Endothelial cell of umbilical vein (primary cell): Measurements from ENCODE around the gene GSDME. TPM values are rescaled to one million over a fixed set of nuclear protein-coding genes. Genes with fewer than 3 reads are reported as not detected.

Experiments used
- BruUV-seq: library from RNA; stranded (reverse); fragments of 400-500 nt; replicated peaks from 2 replicates; lab custom pipeline; 2021; lab: Mats Ljungman, UMichigan
- CTCF ChIA-PET: fragments of 300-600, 350-600 bp; sonication (Branson Sonifier 250); formaldehyde crosslinking; loops from one replicate; lab custom pipeline; 2021; ENCODE audit warnings: antibody characterized with exemption, inconsistent platforms; lab: Charles Lee
- POLR2A ChIA-PET: fragments of 300-600, 350-600 bp; sonication (Branson Sonifier 250); formaldehyde crosslinking; loops from one replicate; lab custom pipeline; 2021; ENCODE audit warnings: antibody characterized with exemption, inconsistent platforms; lab: Charles Lee
- DNase-seq: peaks from one replicate; pipeline ENCODE4 v3.0.0-alpha.2; 2011; ENCODE audit warnings: low read depth, low spot score
- FAIRE-seq: peaks from 2 replicates; lab custom pipeline; 2011; peaks lifted over from hg19 to GRCh38; lab: Jason Lieb, UNC
- H2AFZ ChIP-seq: 2 replicates; pipeline ENCODE4 v1.6.0; 2012; ENCODE audit warnings: low read depth, low read length, control low read depth, inconsistent platforms
- H3K27ac ChIP-seq: 2 replicates; pipeline ENCODE4 v1.5.1; 2011; ENCODE audit warnings: low read depth, mild to moderate bottlenecking, control low read depth, low read length, moderate library complexity; ENCODE audit not compliant: insufficient read depth
- H3K27me3 ChIP-seq, 2 experiments: 2 replicates each; pipeline versions ENCODE4 v1.6.0 to v1.6.1; 2011; ENCODE audit warnings: low read length in 2 of 2, mixed read lengths in 1 of 2; ENCODE audit not compliant: control insufficient read depth in 2 of 2, insufficient read depth in 2 of 2
- H3K36me3 ChIP-seq, 2 experiments: 2 replicates in 1 of 2; 3 replicates in 1 of 2; pipeline ENCODE4 v1.5.1; 2011; ENCODE audit warnings: low read length in 2 of 2, mild to moderate bottlenecking in 1 of 2, moderate library complexity in 1 of 2; ENCODE audit not compliant: control insufficient read depth in 2 of 2, insufficient read depth in 2 of 2; ENCODE audit errors: extremely low read depth in 1 of 2
- H3K4me1 ChIP-seq: 3 replicates; pipeline ENCODE4 v1.5.1; 2011; ENCODE audit warnings: mild to moderate bottlenecking, low read length; ENCODE audit not compliant: control insufficient read depth, insufficient read depth; ENCODE audit errors: extremely low read depth
- H3K4me2 ChIP-seq: 2 replicates; pipeline ENCODE4 v1.6.1; 2011; ENCODE audit warnings: low read length, control low read depth, mixed read lengths; ENCODE audit not compliant: insufficient read depth
- H3K4me3 ChIP-seq, 3 experiments: fragments of 200-600 bp in 1 of 3; sonication (generic), shearing (Covaris generic) in 1 of 3; replicated peaks in 1 of 3; 2 replicates each; pipeline ENCODE4 v1.5.1; 2011 to 2016; ENCODE audit warnings: control low read depth in 3 of 3, low read length in 3 of 3, mild to moderate bottlenecking in 2 of 3, inconsistent platforms in 1 of 3, low read depth in 1 of 3, moderate library complexity in 1 of 3; ENCODE audit not compliant: insufficient read depth in 1 of 3
- H3K79me2 ChIP-seq: 2 replicates; pipeline ENCODE4 v1.6.0; 2012; ENCODE audit warnings: low read length, inconsistent platforms; ENCODE audit not compliant: control insufficient read depth, insufficient read depth
- H3K9ac ChIP-seq: replicated peaks from 2 replicates; pipeline ENCODE3; 2011; ENCODE audit warnings: low read length, control low read depth; ENCODE audit not compliant: insufficient read depth; ENCODE audit errors: extremely low read depth
- H3K9me1 ChIP-seq: replicated peaks from 3 replicates; pipeline ENCODE4 v1.6.0; 2011; ENCODE audit warnings: mild to moderate bottlenecking, low read length; ENCODE audit not compliant: control insufficient read depth, insufficient read depth; ENCODE audit errors: extremely low read depth
- H3K9me3 ChIP-seq: replicated peaks from 2 replicates; pipeline ENCODE4 v1.5.1; 2012; ENCODE audit warnings: low read length, inconsistent platforms; ENCODE audit not compliant: control insufficient read depth, insufficient read depth
- H4K20me1 ChIP-seq: replicated peaks from 2 replicates; pipeline ENCODE3; 2011; ENCODE audit warnings: mild to moderate bottlenecking, low read length; ENCODE audit not compliant: control insufficient read depth, insufficient read depth; ENCODE audit errors: extremely low read depth
- EZH2 ChIP-seq: IDR thresholded peaks from 2 replicates; pipeline ENCODE4 v1.6.1; 2012; ENCODE audit warnings: borderline replicate concordance, low read depth, mild to moderate bottlenecking, moderate library complexity, low read length, inconsistent platforms; ENCODE audit not compliant: severe bottlenecking
- FOS ChIP-seq: IDR thresholded peaks from 2 replicates; pipeline ENCODE4 v1.6.1; 2011; ENCODE audit warnings: mild to moderate bottlenecking, low read length, moderate library complexity, borderline replicate concordance; ENCODE audit not compliant: insufficient read depth
- GATA2 ChIP-seq: IDR thresholded peaks from 2 replicates; pipeline ENCODE4 v1.7.0; 2011; ENCODE audit warnings: low read depth, mild to moderate bottlenecking, moderate library complexity, mixed read lengths, low read length; ENCODE audit not compliant: insufficient read length, insufficient read depth
- JUN ChIP-seq: IDR thresholded peaks from 2 replicates; pipeline ENCODE4 v1.6.1; 2011; ENCODE audit warnings: borderline replicate concordance, low read depth; ENCODE audit not compliant: insufficient read length, insufficient read depth
- MYC ChIP-seq: IDR thresholded peaks from one replicate; pipeline ENCODE4 v1.6.1; 2011; ENCODE audit warnings: mild to moderate bottlenecking, low read depth, low read length
- POLR2A ChIP-seq: IDR thresholded peaks from 2 replicates; pipeline ENCODE4 v1.6.1; 2012; ENCODE audit warnings: low read depth, mild to moderate bottlenecking, control low read depth, low read length
- POLR2AphosphoS5 ChIP-seq: IDR thresholded peaks from 2 replicates; pipeline ENCODE4 v1.6.1; 2012; ENCODE audit warnings: low read depth, mild to moderate bottlenecking, control low read depth, low read length, moderate library complexity; ENCODE audit not compliant: insufficient read depth
- dilution Hi-C: fragments of 300-500 bp; cut with MboI; formaldehyde crosslinking; loops from one replicate; pipeline ENCODE4 v1.15.0; 2019; ENCODE audit warnings: low sequenced_read_pairs; ENCODE audit not compliant: extremely low pct_ligation_motif_present
- intact Hi-C: fragments of 100-400 bp; cut with micrococcal nuclease; formaldehyde crosslinking; loops from one replicate; pipeline ENCODE4 v1.10.0; 2022
- polyA plus RNA-seq, 4 experiments: library from polyadenylated mRNA; depleted of rRNA in 3 of 4; stranded (reverse) in 3 of 4; unstranded in 1 of 4; fragments of >200 nt; gene quantifications; 2 replicates each; pipeline versions ENCODE4 v1.2.1 to v1.2.3, GENCODE V29; 2011 to 2012; ENCODE audit warnings: missing spikeins in 1 of 4
- total RNA-seq: library from RNA; stranded (reverse); gene quantifications from 2 replicates; pipeline ENCODE4 v1.2.3, GENCODE V29; 2021
- TF ChIP-seq, protein P1 (sequence below): IDR thresholded peaks from 2 replicates; pipeline ENCODE4 v1.6.1; 2011; ENCODE audit not compliant: insufficient read depth, insufficient read length
- TF ChIP-seq, protein P2 (sequence below), 2 donors: IDR thresholded peaks; 1 replicate in 1 of 2; 2 replicates in 1 of 2; pipeline ENCODE4 v1.5.1; 2011; ENCODE audit warnings: low read length in 2 of 2, mild to moderate bottlenecking in 2 of 2, moderate library complexity in 2 of 2, control low read depth in 1 of 2, inconsistent platforms in 1 of 2, low read depth in 1 of 2; ENCODE audit not compliant: insufficient read depth in 1 of 2; ENCODE audit errors: extremely low read depth in 1 of 2

GSDME gene
- total and polyA plus RNA-seq, 2 donors (not counting 3 experiments of a cell fraction or from before 2014, with no cell fraction given) = 21.1 to 23.4 TPM

DNA sequence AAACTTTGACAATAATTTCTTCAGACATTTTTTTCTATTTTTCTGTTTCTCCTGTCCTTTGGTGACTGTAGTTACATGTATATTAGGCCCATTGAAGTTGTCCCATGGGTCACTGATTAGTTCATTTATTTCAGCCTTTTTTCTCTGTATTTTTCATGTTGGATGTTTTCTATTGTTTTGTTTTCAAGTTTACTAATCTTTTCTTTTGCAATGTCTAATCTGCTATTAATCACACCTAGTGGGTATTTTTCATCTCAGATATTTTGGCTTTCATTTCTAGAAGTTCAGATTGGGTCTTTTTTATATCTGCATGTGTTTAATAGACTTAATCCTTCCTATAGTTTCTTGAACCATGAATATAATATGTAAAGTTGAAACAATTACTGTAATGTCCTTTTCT, 99.3 kb downstream of the GSDME start:
- H3K4me3 ChIP-seq = no peak overlapping the region
- no peak for FAIRE-seq
- ChIA-PET CTCF (interaction anchor here (1.0 to 1.3 kb wide), 2 partner anchors 10 to 443 kb away, joined by 3 read pairs; no protein-coding TSS in a partner anchor), POLR2A (no interaction called here)
- BruUV-seq = no TSS peak
- dilution Hi-C loops = no loop called here
- TF ChIP-seq EZH2 (no peak), FOS (no peak), POLR2AphosphoS5 (no peak), MYC (no peak), JUN (no peak), GATA2 (no peak), POLR2A (no peak)
- TF ChIP-seq, protein P1, sequence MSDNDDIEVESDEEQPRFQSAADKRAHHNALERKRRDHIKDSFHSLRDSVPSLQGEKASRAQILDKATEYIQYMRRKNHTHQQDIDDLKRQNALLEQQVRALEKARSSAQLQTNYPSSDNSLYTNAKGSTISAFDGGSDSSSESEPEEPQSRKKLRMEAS = no peak
- TF ChIP-seq, protein P2, sequence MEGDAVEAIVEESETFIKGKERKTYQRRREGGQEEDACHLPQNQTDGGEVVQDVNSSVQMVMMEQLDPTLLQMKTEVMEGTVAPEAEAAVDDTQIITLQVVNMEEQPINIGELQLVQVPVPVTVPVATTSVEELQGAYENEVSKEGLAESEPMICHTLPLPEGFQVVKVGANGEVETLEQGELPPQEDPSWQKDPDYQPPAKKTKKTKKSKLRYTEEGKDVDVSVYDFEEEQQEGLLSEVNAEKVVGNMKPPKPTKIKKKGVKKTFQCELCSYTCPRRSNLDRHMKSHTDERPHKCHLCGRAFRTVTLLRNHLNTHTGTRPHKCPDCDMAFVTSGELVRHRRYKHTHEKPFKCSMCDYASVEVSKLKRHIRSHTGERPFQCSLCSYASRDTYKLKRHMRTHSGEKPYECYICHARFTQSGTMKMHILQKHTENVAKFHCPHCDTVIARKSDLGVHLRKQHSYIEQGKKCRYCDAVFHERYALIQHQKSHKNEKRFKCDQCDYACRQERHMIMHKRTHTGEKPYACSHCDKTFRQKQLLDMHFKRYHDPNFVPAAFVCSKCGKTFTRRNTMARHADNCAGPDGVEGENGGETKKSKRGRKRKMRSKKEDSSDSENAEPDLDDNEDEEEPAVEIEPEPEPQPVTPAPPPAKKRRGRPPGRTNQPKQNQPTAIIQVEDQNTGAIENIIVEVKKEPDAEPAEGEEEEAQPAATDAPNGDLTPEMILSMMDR (IDR thresholded peaks at IDR 0.05; ENCODE audit: extremely low read depth in 1 of 2, insufficient read depth in 1 of 2, low read depth in 1 of 2, low read length in 2 of 2) = no peak
- no peaks in the 10 kb centered on the region for H3K27me3 ChIP-seq
- H3K9me3 ChIP-seq = no peaks in the 10 kb centered on the region
- H2AFZ ChIP-seq = no peak overlapping the region
- no peak overlapping the region for H3K9ac ChIP-seq
- H3K9me1 ChIP-seq = no peaks in the 10 kb centered on the region
- no peak for DNase-seq
- no peaks in the 10 kb centered on the region for H3K79me2 ChIP-seq
- no peaks in the 10 kb centered on the region for H3K4me1 ChIP-seq
- no peaks in the 10 kb centered on the region for H4K20me1 ChIP-seq
- no peak overlapping the region for H3K27ac ChIP-seq
- no peaks in the 10 kb centered on the region for H3K36me3 ChIP-seq
- no peak overlapping the region for H3K4me2 ChIP-seq
- intact Hi-C loops = no loop called here
